ENCODE results near the gene MLLT10.

The MLLT10 gene

DNA sequence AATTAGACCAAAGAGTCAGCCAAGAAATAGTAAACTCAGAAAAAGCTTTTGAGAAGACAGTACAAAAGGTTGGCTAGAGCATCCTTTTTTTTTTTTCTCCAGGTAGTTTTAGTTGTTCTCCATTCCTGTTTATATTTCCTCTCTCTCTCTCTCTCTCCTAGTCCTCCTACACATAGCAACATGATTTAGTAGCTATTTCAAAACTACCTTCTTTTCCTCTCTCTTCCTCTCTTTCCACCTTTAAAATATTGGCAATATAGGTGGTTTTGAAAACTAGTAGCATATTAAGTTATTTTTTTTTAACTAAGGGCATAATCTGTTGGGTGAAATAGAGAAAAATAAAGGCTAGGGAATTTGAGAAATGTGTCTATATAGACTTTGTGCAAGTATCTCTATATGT lies 13.5 kb upstream of the MLLT10 start:
- Histone ChIP-seq H3K9ac (ENCODE audit: low read length) (peak overlapping the region; percentile 92), H3K79me1 (replicated peaks; ENCODE audit: low read length, poor library complexity, severe bottlenecking) (no peaks in the 10 kb centered on the region), H3K27me3 (ENCODE audit: control insufficient read depth in 1 of 2, insufficient read depth in 1 of 2, low read length in 2 of 2) (no peaks in the 10 kb centered on the region), H3K4me3 (ENCODE audit: insufficient read depth in 1 of 2, low read depth in 1 of 2, low read length in 2 of 2) (no peak overlapping the region), H2AK5ac (ENCODE audit: low read length, severe bottlenecking) (no peak overlapping the region), H3K23ac (ENCODE audit: low read length in 2 of 2) (no peak overlapping the region), H3K4ac (ENCODE audit: low read depth in 1 of 2, low read length in 2 of 2) (no peak overlapping the region), H2BK5ac (ENCODE audit: low read depth, low read length, poor library complexity, severe bottlenecking) (no peak overlapping the region), H4K91ac (ENCODE audit: low read length) (no peak overlapping the region), H3K14ac (ENCODE audit: low read length in 2 of 2) (no peak overlapping the region), H3K18ac (ENCODE audit: low read depth in 1 of 2, low read length in 2 of 2) (no peak overlapping the region), H4K8ac (ENCODE audit: low read length) (no peak overlapping the region), H3K9me3 (ENCODE audit: control insufficient read depth, low read length) (no peaks in the 10 kb centered on the region), H3K4me2 (ENCODE audit: low read length, poor library complexity, severe bottlenecking) (no peak overlapping the region), H2BK15ac (ENCODE audit: low read depth, poor library complexity, severe bottlenecking) (no peak overlapping the region), H3K36me3 (ENCODE audit: control insufficient read depth in 1 of 2, insufficient read depth in 2 of 2, low read depth in 1 of 2, low read length in 2 of 2) (no peaks in the 10 kb centered on the region), H2BK120ac (ENCODE audit: low read depth, low read length) (peak overlapping the region; percentile 55), H2BK12ac (ENCODE audit: low read length in 2 of 2) (no peak overlapping the region), H3K4me1 (ENCODE audit: control insufficient read depth, insufficient read depth, low read depth, low read length) (peaks cover 4% of the 10 kb centered on the region), H3K27ac (ENCODE audit: low read length, poor library complexity, severe bottlenecking) (no peak overlapping the region), H2AFZ (ENCODE audit: low read depth, low read length) (no peak overlapping the region)
- no peak for DNase-seq

DNA sequence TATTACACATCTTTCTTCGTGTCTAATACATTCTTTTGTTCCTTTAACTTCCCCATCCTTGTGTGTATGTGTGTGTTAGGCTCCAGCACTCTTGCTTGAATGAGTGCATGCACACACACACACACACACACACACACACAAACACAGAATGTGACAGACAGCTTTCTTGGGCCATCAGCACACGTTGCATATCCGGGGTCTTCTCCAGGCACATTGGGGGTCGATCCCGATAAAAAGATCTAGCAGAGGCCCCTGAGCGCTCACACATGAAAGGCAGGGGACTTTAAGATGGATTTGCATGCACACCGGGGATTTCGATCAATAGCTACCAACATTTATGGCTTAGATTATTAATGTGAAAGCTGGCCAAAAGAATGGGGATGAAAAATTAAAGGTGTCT lies 13.1 kb upstream of the MLLT10 start:
- Histone ChIP-seq H2BK5ac (ENCODE audit: low read depth, low read length, poor library complexity, severe bottlenecking) (no peak overlapping the region), H2BK120ac (ENCODE audit: low read depth, low read length) (no peak overlapping the region), H3K27ac (ENCODE audit: low read length, poor library complexity, severe bottlenecking) (no peak overlapping the region), H3K27me3 (ENCODE audit: control insufficient read depth in 1 of 2, insufficient read depth in 1 of 2, low read length in 2 of 2) (no peaks in the 10 kb centered on the region), H4K8ac (ENCODE audit: low read length) (no peak overlapping the region), H2AFZ (ENCODE audit: low read depth, low read length) (no peak overlapping the region), H3K18ac (ENCODE audit: low read depth in 1 of 2, low read length in 2 of 2) (peak overlapping the region in 1 of 2 experiments; percentile 80), H3K4me3 (ENCODE audit: insufficient read depth in 1 of 2, low read depth in 1 of 2, low read length in 2 of 2) (no peak overlapping the region), H3K4me2 (ENCODE audit: low read length, poor library complexity, severe bottlenecking) (no peak overlapping the region), H3K36me3 (ENCODE audit: control insufficient read depth in 1 of 2, insufficient read depth in 2 of 2, low read depth in 1 of 2, low read length in 2 of 2) (no peaks in the 10 kb centered on the region), H3K4ac (ENCODE audit: low read depth in 1 of 2, low read length in 2 of 2) (peak overlapping the region in 1 of 2 experiments; percentile 29), H3K23ac (ENCODE audit: low read length in 2 of 2) (no peak overlapping the region), H3K9me3 (ENCODE audit: control insufficient read depth, low read length) (no peaks in the 10 kb centered on the region), H3K4me1 (ENCODE audit: control insufficient read depth, insufficient read depth, low read depth, low read length) (peaks cover 3% of the 10 kb centered on the region), H3K9ac (ENCODE audit: low read length) (peak overlapping the region; percentile 92), H3K79me1 (replicated peaks; ENCODE audit: low read length, poor library complexity, severe bottlenecking) (no peaks in the 10 kb centered on the region), H2BK15ac (ENCODE audit: low read depth, poor library complexity, severe bottlenecking) (peak overlapping the region; percentile 29), H2AK5ac (ENCODE audit: low read length, severe bottlenecking) (no peak overlapping the region), H2BK12ac (ENCODE audit: low read length in 2 of 2) (peak overlapping the region in 1 of 2 experiments; percentile 87), H4K91ac (ENCODE audit: low read length) (no peak overlapping the region), H3K14ac (ENCODE audit: low read length in 2 of 2) (peak overlapping the region in 1 of 2 experiments; percentile 89)
- 48% methylated on average over 8 of the region's 8 CpGs for WGBS
- no peak for DNase-seq

DNA sequence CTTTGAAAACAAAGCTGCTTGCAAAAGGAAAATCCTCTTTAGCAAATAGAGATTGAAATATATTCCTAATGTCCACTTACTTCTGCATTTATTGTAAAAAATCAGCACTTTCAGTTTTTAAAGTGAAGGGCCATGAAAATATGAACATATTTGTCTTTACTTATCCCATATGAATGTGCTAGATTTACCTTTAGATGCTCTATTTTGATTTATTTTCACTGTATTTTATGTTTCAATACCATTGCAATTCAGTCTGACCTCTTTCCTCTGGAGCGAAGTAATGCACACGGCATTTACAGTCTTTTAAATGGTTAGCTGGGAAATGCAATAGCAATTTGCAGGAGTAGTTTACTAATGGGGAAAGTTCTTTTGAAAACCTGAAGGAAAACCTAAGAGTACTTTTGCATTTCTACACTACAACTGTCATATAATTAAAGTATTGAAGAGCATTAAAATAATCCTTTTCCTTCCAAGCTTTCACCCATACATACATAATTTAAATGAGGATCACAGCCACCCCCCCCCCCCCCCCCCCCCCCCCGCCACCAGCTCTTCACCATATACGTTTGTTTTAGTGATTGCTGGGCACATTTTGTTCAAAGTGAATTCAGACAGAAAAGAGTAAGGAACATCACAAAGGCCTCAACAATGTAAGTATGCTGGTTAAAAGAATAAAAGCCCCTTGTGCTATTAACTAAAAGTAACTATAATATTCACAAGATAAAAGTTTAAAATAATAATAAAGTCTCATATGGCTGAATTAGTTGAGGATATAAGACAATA lies 12.1 kb upstream of the MLLT10 start:
- Histone ChIP-seq H3K9me3 (ENCODE audit: control insufficient read depth, low read length) (no peaks in the 10 kb centered on the region), H3K4me2 (ENCODE audit: low read length, poor library complexity, severe bottlenecking) (no peak overlapping the region), H2BK5ac (ENCODE audit: low read depth, low read length, poor library complexity, severe bottlenecking) (no peak overlapping the region), H2AFZ (ENCODE audit: low read depth, low read length) (no peak overlapping the region), H2AK5ac (ENCODE audit: low read length, severe bottlenecking) (no peak overlapping the region), H3K36me3 (ENCODE audit: control insufficient read depth in 1 of 2, insufficient read depth in 2 of 2, low read depth in 1 of 2, low read length in 2 of 2) (no peaks in the 10 kb centered on the region), H3K27me3 (ENCODE audit: control insufficient read depth in 1 of 2, insufficient read depth in 1 of 2, low read length in 2 of 2) (no peaks in the 10 kb centered on the region), H3K18ac (ENCODE audit: low read depth in 1 of 2, low read length in 2 of 2) (no peak overlapping the region), H3K14ac (ENCODE audit: low read length in 2 of 2) (no peak overlapping the region), H2BK120ac (ENCODE audit: low read depth, low read length) (no peak overlapping the region), H3K27ac (ENCODE audit: low read length, poor library complexity, severe bottlenecking) (no peak overlapping the region), H2BK15ac (ENCODE audit: low read depth, poor library complexity, severe bottlenecking) (no peak overlapping the region), H3K23ac (ENCODE audit: low read length in 2 of 2) (no peak overlapping the region), H3K9ac (ENCODE audit: low read length) (peak overlapping the region; percentile 92), H3K4me1 (ENCODE audit: control insufficient read depth, insufficient read depth, low read depth, low read length) (peaks cover under 1% of the 10 kb centered on the region), H3K4ac (ENCODE audit: low read depth in 1 of 2, low read length in 2 of 2) (no peak overlapping the region), H2BK12ac (ENCODE audit: low read length in 2 of 2) (no peak overlapping the region), H4K91ac (ENCODE audit: low read length) (no peak overlapping the region), H4K8ac (ENCODE audit: low read length) (no peak overlapping the region), H3K79me1 (replicated peaks; ENCODE audit: low read length, poor library complexity, severe bottlenecking) (no peaks in the 10 kb centered on the region), H3K4me3 (ENCODE audit: insufficient read depth in 1 of 2, low read depth in 1 of 2, low read length in 2 of 2) (peak overlapping the region in 1 of 2 experiments; percentile 48)
- DNase-seq: no peak
- no CpG with 5 or more reads among the region's 4 CpGs for WGBS

DNA sequence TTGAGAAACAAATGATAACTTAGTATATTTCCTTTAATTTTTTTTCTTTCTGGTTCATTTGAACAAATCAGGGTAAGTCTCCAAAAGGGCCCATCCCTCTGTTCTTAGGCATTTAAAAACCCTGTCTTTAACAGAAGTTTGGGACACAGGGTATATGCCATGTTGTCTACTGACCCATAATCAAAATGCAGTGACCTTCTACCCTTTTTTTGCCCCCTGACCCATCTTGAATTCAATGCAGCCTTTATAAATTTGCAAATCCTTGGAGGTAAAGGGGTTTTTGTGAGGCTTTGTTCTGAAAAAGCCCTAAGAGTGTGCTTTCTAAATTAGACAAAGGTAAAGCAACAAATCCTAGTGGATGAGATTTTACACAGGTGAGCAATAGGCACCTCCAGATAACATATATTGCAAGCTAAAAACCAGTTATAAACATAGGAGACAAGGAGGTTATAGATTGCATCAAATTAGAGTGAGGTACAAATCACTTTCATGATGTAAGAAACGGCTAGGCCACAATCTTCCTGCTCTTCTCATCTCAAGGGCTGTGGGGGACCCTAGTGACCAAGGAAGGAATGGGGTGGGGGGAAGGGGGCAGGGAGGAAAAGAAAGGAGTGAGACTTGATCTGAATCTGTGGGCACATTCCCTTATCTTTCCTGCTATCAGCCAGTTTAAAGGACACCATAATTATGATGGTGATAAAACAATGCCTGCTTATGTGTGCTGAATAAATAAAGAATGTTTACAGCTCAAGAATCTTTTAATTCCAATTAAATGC lies 11.2 kb upstream of the MLLT10 start:
- no peak overlapping the region for H4K91ac ChIP-seq (ENCODE audit: low read length)
- H2AFZ ChIP-seq (ENCODE audit: low read depth, low read length): no peak overlapping the region
- no peak overlapping the region for H3K4ac ChIP-seq (ENCODE audit: low read depth in 1 of 2, low read length in 2 of 2)
- no peak overlapping the region for H3K27ac ChIP-seq (ENCODE audit: low read length, poor library complexity, severe bottlenecking)
- H3K9ac ChIP-seq (ENCODE audit: low read length): peak overlapping the region; percentile 98
- H3K4me1 ChIP-seq (ENCODE audit: control insufficient read depth, insufficient read depth, low read depth, low read length): peaks cover 2% of the 10 kb centered on the region
- no peak overlapping the region for H2BK15ac ChIP-seq (ENCODE audit: low read depth, poor library complexity, severe bottlenecking)
- WGBS: 20% methylated on average over 1 of the region's 1 CpG
- no peak overlapping the region for H3K4me3 ChIP-seq (ENCODE audit: insufficient read depth in 1 of 2, low read depth in 1 of 2, low read length in 2 of 2)
- no peak overlapping the region for H3K18ac ChIP-seq (ENCODE audit: low read depth in 1 of 2, low read length in 2 of 2)
- H2BK12ac ChIP-seq (ENCODE audit: low read length in 2 of 2): no peak overlapping the region
- DNase-seq: no peak
- H3K27me3 ChIP-seq (ENCODE audit: control insufficient read depth in 1 of 2, insufficient read depth in 1 of 2, low read length in 2 of 2): no peaks in the 10 kb centered on the region
- H2BK5ac ChIP-seq (ENCODE audit: low read depth, low read length, poor library complexity, severe bottlenecking): no peak overlapping the region
- no peak overlapping the region for H3K14ac ChIP-seq (ENCODE audit: low read length in 2 of 2)
- H3K4me2 ChIP-seq (ENCODE audit: low read length, poor library complexity, severe bottlenecking): no peak overlapping the region
- H3K23ac ChIP-seq (ENCODE audit: low read length in 2 of 2): no peak overlapping the region
- H4K8ac ChIP-seq (ENCODE audit: low read length): no peak overlapping the region
- H2AK5ac ChIP-seq (ENCODE audit: low read length, severe bottlenecking): no peak overlapping the region
- H3K79me1 ChIP-seq (replicated peaks; ENCODE audit: low read length, poor library complexity, severe bottlenecking): no peaks in the 10 kb centered on the region
- H3K36me3 ChIP-seq (ENCODE audit: control insufficient read depth in 1 of 2, insufficient read depth in 2 of 2, low read depth in 1 of 2, low read length in 2 of 2): no peaks in the 10 kb centered on the region
- H3K9me3 ChIP-seq (ENCODE audit: control insufficient read depth, low read length): no peaks in the 10 kb centered on the region
- no peak overlapping the region for H2BK120ac ChIP-seq (ENCODE audit: low read depth, low read length)
